DOHH2 (cell line): ENCODE data around the gene SIX2.

Experiments
- H3F3A ChIP-seq: fragments of 200-600 bp; sonication (generic), shearing (Covaris generic); 2 replicates; pipeline ENCODE4 v1.6.0; 2016; ENCODE audit warnings: antibody characterized with exemption, mild to moderate bottlenecking; ENCODE audit not compliant: control insufficient read depth, insufficient read depth
- H3K27ac ChIP-seq: fragments of 200-600 bp; sonication (generic); 2 replicates; pipeline ENCODE4 v1.5.1; 2014; ENCODE audit warnings: low read depth, mild to moderate bottlenecking, low read length, moderate library complexity
- H3K27me3 ChIP-seq: fragments of 200-600 bp; sonication (generic); 2 replicates; pipeline ENCODE4 v1.6.1; 2014; ENCODE audit warnings: mild to moderate bottlenecking, low read length, mixed read lengths; ENCODE audit not compliant: control insufficient read depth
- H3K36me3 ChIP-seq: fragments of 200-600 bp; sonication (generic); 2 replicates; pipeline ENCODE4 v1.6.1; 2014; ENCODE audit warnings: mild to moderate bottlenecking, low read length, moderate library complexity, mixed read lengths; ENCODE audit not compliant: control insufficient read depth
- H3K4me1 ChIP-seq: fragments of 200-600 bp; sonication (generic); 2 replicates; pipeline ENCODE4 v1.6.1; 2014; ENCODE audit warnings: mild to moderate bottlenecking, low read length, mixed read lengths; ENCODE audit not compliant: control insufficient read depth
- H3K4me2 ChIP-seq: fragments of 200-600 bp; sonication (generic); 2 replicates; pipeline ENCODE4 v1.6.0; 2014; ENCODE audit warnings: mild to moderate bottlenecking, low read length, moderate library complexity
- H3K4me3 ChIP-seq: fragments of 200-600 bp; sonication (generic); 2 replicates; pipeline ENCODE4 v1.5.1; 2014; ENCODE audit warnings: mild to moderate bottlenecking, low read length, mixed read lengths
- H3K79me2 ChIP-seq: fragments of 200-600 bp; sonication (generic); 2 replicates; pipeline ENCODE4 v1.6.1; 2014; ENCODE audit warnings: mild to moderate bottlenecking, low read length, mixed read lengths; ENCODE audit not compliant: control insufficient read depth
- H3K9me2 ChIP-seq: fragments of 200-600 bp; sonication (generic); replicated peaks from 2 replicates; pipeline ENCODE4 v1.6.1; 2014; ENCODE audit warnings: mild to moderate bottlenecking, low read length, mixed read lengths; ENCODE audit not compliant: control insufficient read depth
- H3K9me3 ChIP-seq: fragments of 200-600 bp; sonication (generic); 2 replicates; pipeline ENCODE4 v1.6.1; 2014; ENCODE audit warnings: antibody characterized with exemption, low read length, mixed read lengths; ENCODE audit not compliant: control insufficient read depth, insufficient read depth
- H4K20me1 ChIP-seq: fragments of 200-600 bp; sonication (generic); 2 replicates; pipeline ENCODE4 v1.6.0; 2014; ENCODE audit warnings: low read depth, mild to moderate bottlenecking, antibody characterized with exemption, low read length, moderate library complexity; ENCODE audit not compliant: control insufficient read depth, insufficient read depth
- CTCF ChIP-seq: fragments of 200-600 bp; sonication (generic); IDR thresholded peaks from one replicate; pipeline ENCODE4 v1.5.1; 2014; ENCODE audit warnings: antibody characterized with exemption, mild to moderate bottlenecking, low read depth, low read length; ENCODE audit not compliant: poor library complexity, severe bottlenecking
- EZH2phosphoT487 ChIP-seq: fragments of 200-600 bp; sonication (generic); IDR thresholded peaks from 2 replicates; pipeline ENCODE4 v1.6.1; 2017; ENCODE audit warnings: borderline replicate concordance, mild to moderate bottlenecking, antibody characterized with exemption, low read length, moderate library complexity, mixed read lengths

The SIX2 gene

GRCh38 chr2:44969936-44970335 is 39.3 kb downstream of the SIX2 start:
- Histone ChIP-seq H3K27me3 (no peaks in the 10 kb centered on the region), H3K9me2 (no peaks in the 10 kb centered on the region), H3K9me3 (no peaks in the 10 kb centered on the region), H3K4me3 (no peak overlapping the region), H3F3A (no peaks in the 10 kb centered on the region), H3K4me1 (no peaks in the 10 kb centered on the region), H3K27ac (no peak overlapping the region), H3K4me2 (no peak overlapping the region), H3K79me2 (no peaks in the 10 kb centered on the region), H3K36me3 (no peaks in the 10 kb centered on the region), H4K20me1 (no peaks in the 10 kb centered on the region)
- TF ChIP-seq EZH2phosphoT487 (no peak), CTCF (no peak)

- Histone ChIP-seq H3K36me3 (no peaks in the 10 kb centered on the region), H3K4me1 (no peaks in the 10 kb centered on the region), H3K9me3 (no peaks in the 10 kb centered on the region), H3F3A (no peaks in the 10 kb centered on the region), H3K9me2 (no peaks in the 10 kb centered on the region), H3K27ac (no peak overlapping the region), H4K20me1 (no peaks in the 10 kb centered on the region), H3K79me2 (no peaks in the 10 kb centered on the region), H3K27me3 (no peaks in the 10 kb centered on the region), H3K4me2 (no peak overlapping the region), H3K4me3 (no peak overlapping the region)
- TF ChIP-seq EZH2phosphoT487 (no peak), CTCF (no peak)
Observed at GRCh38 chr2:44967727-44968432, 41.4 kb downstream of the SIX2 start.

- H4K20me1 ChIP-seq, result no peaks in the 10 kb centered on the region
- TF ChIP-seq CTCF (no peak), EZH2phosphoT487 (no peak)
Observed at GRCh38 chr2:44967056-44967455, 42.2 kb downstream of the SIX2 start.

More at GRCh38 chr2:44967056-44967455, 42.2 kb downstream of the SIX2 start:
- H3K4me3 ChIP-seq, result no peak overlapping the region
- H3K79me2 ChIP-seq, result no peaks in the 10 kb centered on the region
- no peaks in the 10 kb centered on the region for H3K9me2 ChIP-seq
- H3K4me1 ChIP-seq, result no peaks in the 10 kb centered on the region
- no peak overlapping the region for H3K4me2 ChIP-seq
- H3F3A ChIP-seq, result no peaks in the 10 kb centered on the region
- H3K36me3 ChIP-seq, result no peaks in the 10 kb centered on the region
- H3K27ac ChIP-seq, result no peak overlapping the region
- H3K27me3 ChIP-seq, result no peaks in the 10 kb centered on the region
- H3K9me3 ChIP-seq, result no peaks in the 10 kb centered on the region
